HCT116 (cell line): ENCODE measurements around the gene FSTL4. TPM values are rescaled to one million over a fixed set of nuclear protein-coding genes. Genes with fewer than 3 reads are reported as not detected.

ENCODE experiments used
- ATAC-seq: fragments of 200-7000 bp; cut with Tn5 transposase; 2 replicates; pipeline ENCODE4 v1.9.1; 2020; ENCODE audit warnings: mild to moderate bottlenecking, moderate library complexity
- BruUV-seq: library from RNA; stranded (reverse); fragments of 400-500 nt; replicated peaks from 2 replicates; lab custom pipeline; 2021; lab: Mats Ljungman, UMichigan
- CTCF ChIA-PET: fragments of 300-600 bp; sonication (Branson Sonifier 250); formaldehyde crosslinking; loops from one replicate; lab custom pipeline; 2021; ENCODE audit warnings: antibody characterized with exemption; lab: Charles Lee
- POLR2A ChIA-PET: fragments of 300-600, 350-600 bp; sonication (Branson Sonifier 250); formaldehyde crosslinking; loops from one replicate; lab custom pipeline; 2021; ENCODE audit warnings: antibody characterized with exemption; lab: Charles Lee
- RAD21 ChIA-PET, 2 experiments: fragments of 300-600 bp; sonication (Branson Sonifier 250); formaldehyde crosslinking; loops; one replicate each; lab custom pipeline; 2023; ENCODE audit warnings: low total read pairs in 2 of 2; ENCODE audit not compliant: uncharacterized antibody in 2 of 2, unreplicated experiment in 2 of 2, low non-redundant PET in 1 of 2; lab: Charles Lee
- DNase-seq: peaks from one replicate; pipeline ENCODE4 v3.0.0-alpha.2; 2010; ENCODE audit warnings: low read depth, low spot score
- H2AFZ ChIP-seq: fragments of 200-600 bp; shearing (Covaris generic), sonication (generic); 2 replicates; pipeline ENCODE4 v1.6.1; 2017; ENCODE audit warnings: low read depth, mixed run types, mixed read lengths, antibody characterized with exemption, low read length; ENCODE audit not compliant: poor library complexity, severe bottlenecking
- H3K27ac ChIP-seq: 2 replicates; pipeline ENCODE4 v1.5.1; 2012; ENCODE audit warnings: low read depth, low read length
- H3K27me3 ChIP-seq: fragments of 200-600 bp; sonication (generic); 2 replicates; pipeline ENCODE4 v1.6.1; 2016; ENCODE audit warnings: mixed run types, low read length, mixed read lengths; ENCODE audit not compliant: insufficient read depth
- H3K36me3 ChIP-seq, 2 experiments: fragments of 200-500 bp in 1 of 2; fragments of 200-600 bp in 1 of 2; sonication (Bioruptor generic) in 1 of 2; sonication (generic) in 1 of 2; 2 replicates each; pipeline versions ENCODE4 v1.5.1 to v1.6.1; 2014 to 2016; ENCODE audit warnings: low read length in 2 of 2, inconsistent platforms in 1 of 2, mixed read lengths in 1 of 2, mixed run types in 1 of 2; ENCODE audit not compliant: insufficient read depth in 2 of 2, control insufficient read depth in 1 of 2
- H3K4me1 ChIP-seq, 2 experiments: fragments of 200-600 bp in 1 of 2; sonication (generic) in 1 of 2; 2 replicates each; pipeline versions ENCODE4 v1.5.1 to v1.6.1; 2012 to 2017; ENCODE audit warnings: low read length in 2 of 2, inconsistent platforms in 1 of 2, mild to moderate bottlenecking in 1 of 2, mixed read lengths in 1 of 2, mixed run types in 1 of 2, moderate library complexity in 1 of 2; ENCODE audit not compliant: insufficient read depth in 2 of 2, control insufficient read depth in 1 of 2
- H3K4me2 ChIP-seq: fragments of 200-600 bp; sonication (generic); 2 replicates; pipeline ENCODE4 v1.6.1; 2017; ENCODE audit warnings: mixed run types, low read length, mixed read lengths
- H3K4me3 ChIP-seq, 2 experiments: fragments of 200-600 bp in 1 of 2; sonication (generic) in 1 of 2; replicated peaks in 1 of 2; 2 replicates each; pipeline ENCODE4 v1.5.1; 2011 to 2016; ENCODE audit warnings: low read length in 2 of 2, control low read depth in 1 of 2, low read depth in 1 of 2, mild to moderate bottlenecking in 1 of 2, mixed read lengths in 1 of 2, mixed run types in 1 of 2
- H3K79me2 ChIP-seq: fragments of 200-600 bp; sonication (generic); 2 replicates; pipeline ENCODE4 v1.6.1; 2017; ENCODE audit warnings: mild to moderate bottlenecking, mixed run types, low read length, moderate library complexity, mixed read lengths; ENCODE audit not compliant: insufficient read depth
- H3K9ac ChIP-seq: fragments of 200-600 bp; sonication (generic); 2 replicates; pipeline ENCODE4 v1.6.1; 2016; ENCODE audit warnings: low read length, mixed read lengths
- H3K9me2 ChIP-seq: fragments of 200-600 bp; sonication (generic), shearing (Covaris generic); 2 replicates; pipeline ENCODE4 v1.6.1; 2017; ENCODE audit warnings: mixed run types, mild to moderate bottlenecking, moderate library complexity; ENCODE audit not compliant: insufficient read depth
- H3K9me3 ChIP-seq, 2 experiments: fragments of 200-500 bp in 1 of 2; fragments of 200-600 bp in 1 of 2; sonication (Bioruptor generic) in 1 of 2; sonication (generic) in 1 of 2; 2 replicates each; pipeline ENCODE4 v1.6.1; 2014 to 2017; ENCODE audit warnings: low read length in 2 of 2, mixed read lengths in 2 of 2, inconsistent platforms in 1 of 2, low read depth in 1 of 2, mild to moderate bottlenecking in 1 of 2, mixed run types in 1 of 2, moderate library complexity in 1 of 2; ENCODE audit not compliant: control insufficient read depth in 1 of 2, insufficient read depth in 1 of 2
- H4K20me1 ChIP-seq: fragments of 200-600 bp; sonication (generic), shearing (Covaris generic); 2 replicates; pipeline ENCODE4 v1.6.1; 2017; ENCODE audit warnings: mixed run types, mild to moderate bottlenecking, moderate library complexity; ENCODE audit not compliant: insufficient read depth
- intact Hi-C: fragments of 100-400 bp; cut with micrococcal nuclease; formaldehyde crosslinking; loops from 2 replicates; pipeline ENCODE4 v1.10.0; 2022
- total RNA-seq: library from RNA; stranded (reverse); gene quantifications from one replicate; pipeline ENCODE4 v1.2.1, GENCODE V29; 2021; ENCODE audit not compliant: unreplicated experiment
- TF ChIP-seq, protein P1 (sequence below): IDR thresholded peaks from 2 replicates; pipeline ENCODE4 v1.6.1; 2012
- TF ChIP-seq, protein P2 (sequence below), 3 experiments: fragments of 200-600 bp in 1 of 3; sonication (generic) in 1 of 3; IDR thresholded peaks in 2 of 3; conservative IDR thresholded peaks in 1 of 3; 2 replicates each; pipeline ENCODE4 v1.5.1; 2012 to 2017; ENCODE audit warnings: low read depth in 2 of 3, low read length in 2 of 3, antibody characterized with exemption in 1 of 3, borderline replicate concordance in 1 of 3, control low read depth in 1 of 3, mild to moderate bottlenecking in 1 of 3, mixed read lengths in 1 of 3, mixed run types in 1 of 3, moderate library complexity in 1 of 3; ENCODE audit not compliant: insufficient read depth in 1 of 3

The FSTL4 gene
- total RNA-seq, 1 experiment from 2014 or later = 0.37 TPM

DNA sequence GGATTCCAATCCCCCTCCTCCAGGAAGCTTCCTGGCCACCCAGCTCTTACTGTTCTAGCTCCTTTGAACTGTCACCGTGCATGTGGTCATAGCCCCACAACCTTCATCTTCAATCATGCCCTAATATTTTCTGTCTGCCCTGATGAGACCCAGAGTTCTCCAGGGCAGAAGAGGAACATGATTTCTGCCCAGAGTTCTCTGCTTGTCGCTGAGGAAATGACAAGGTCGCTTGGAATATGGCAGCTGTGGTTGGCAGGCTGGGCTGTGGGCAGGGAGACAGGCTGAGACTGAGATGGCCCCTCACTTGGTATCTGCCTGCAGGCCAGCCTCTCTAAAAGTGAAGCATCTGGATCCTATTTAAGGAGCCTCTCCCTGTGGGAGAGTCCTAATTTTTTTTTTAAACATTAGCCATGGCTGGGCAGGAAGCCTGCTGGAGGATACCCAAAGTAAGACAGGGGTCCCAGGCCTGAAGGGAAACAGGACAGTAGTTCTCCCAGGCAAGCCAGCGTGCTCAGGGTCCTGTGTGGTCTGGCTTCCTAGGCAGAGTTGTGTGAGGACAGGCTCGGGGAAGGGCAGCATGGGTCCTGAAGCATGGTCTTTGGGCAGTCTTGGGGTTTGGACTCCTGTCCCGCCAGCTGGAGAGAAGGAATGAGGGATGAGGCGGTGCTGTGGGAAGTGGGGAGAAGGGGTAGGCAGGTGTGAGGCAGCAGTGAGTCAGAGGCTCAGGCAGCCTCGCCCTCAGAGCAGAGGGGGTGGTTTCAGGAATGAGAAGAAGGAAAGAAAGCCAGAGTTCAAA lies 242.1 kb downstream of the FSTL4 start (continued):
- TF ChIP-seq, protein P1, sequence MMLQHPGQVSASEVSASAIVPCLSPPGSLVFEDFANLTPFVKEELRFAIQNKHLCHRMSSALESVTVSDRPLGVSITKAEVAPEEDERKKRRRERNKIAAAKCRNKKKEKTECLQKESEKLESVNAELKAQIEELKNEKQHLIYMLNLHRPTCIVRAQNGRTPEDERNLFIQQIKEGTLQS = no peak

- H3K79me2 ChIP-seq = no peaks in the 10 kb centered on the region
- intact Hi-C loops = no loop called here
- BruUV-seq = no TSS peak
- H3K4me1 ChIP-seq = peaks cover 8 to 29% of the 10 kb centered on the region in 2 experiments
- no peaks in the 10 kb centered on the region for H3K36me3 ChIP-seq
- ChIA-PET POLR2A (no interaction called here), RAD21 (no interaction called here)
- no peak for DNase-seq
- H2AFZ ChIP-seq = no peak overlapping the region
- ATAC-seq = no peak
- H4K20me1 ChIP-seq = no peaks in the 10 kb centered on the region
- H3K4me2 ChIP-seq = no peak overlapping the region
- H3K4me3 ChIP-seq = no peak overlapping the region
- no peak overlapping the region for H3K27ac ChIP-seq
- TF ChIP-seq, protein P2, sequence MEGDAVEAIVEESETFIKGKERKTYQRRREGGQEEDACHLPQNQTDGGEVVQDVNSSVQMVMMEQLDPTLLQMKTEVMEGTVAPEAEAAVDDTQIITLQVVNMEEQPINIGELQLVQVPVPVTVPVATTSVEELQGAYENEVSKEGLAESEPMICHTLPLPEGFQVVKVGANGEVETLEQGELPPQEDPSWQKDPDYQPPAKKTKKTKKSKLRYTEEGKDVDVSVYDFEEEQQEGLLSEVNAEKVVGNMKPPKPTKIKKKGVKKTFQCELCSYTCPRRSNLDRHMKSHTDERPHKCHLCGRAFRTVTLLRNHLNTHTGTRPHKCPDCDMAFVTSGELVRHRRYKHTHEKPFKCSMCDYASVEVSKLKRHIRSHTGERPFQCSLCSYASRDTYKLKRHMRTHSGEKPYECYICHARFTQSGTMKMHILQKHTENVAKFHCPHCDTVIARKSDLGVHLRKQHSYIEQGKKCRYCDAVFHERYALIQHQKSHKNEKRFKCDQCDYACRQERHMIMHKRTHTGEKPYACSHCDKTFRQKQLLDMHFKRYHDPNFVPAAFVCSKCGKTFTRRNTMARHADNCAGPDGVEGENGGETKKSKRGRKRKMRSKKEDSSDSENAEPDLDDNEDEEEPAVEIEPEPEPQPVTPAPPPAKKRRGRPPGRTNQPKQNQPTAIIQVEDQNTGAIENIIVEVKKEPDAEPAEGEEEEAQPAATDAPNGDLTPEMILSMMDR (IDR thresholded peaks at IDR 0.05 in 2 of 3, conservative IDR thresholded peaks at IDR 0.05 in 1 of 3; ENCODE audit: borderline replicate concordance in 1 of 3, insufficient read depth in 1 of 3, low read depth in 2 of 3, low read length in 2 of 3) = no peak
- TF ChIP-seq, all 23 proteins: peak for 0
- Histone ChIP-seq H3K9ac (no peak overlapping the region), H3K9me3 (no peaks in the 10 kb centered on the region), H3K27me3 (no peaks in the 10 kb centered on the region), H3K9me2 (no peaks in the 10 kb centered on the region)
- CTCF ChIA-PET = no interaction called here
Observed at GRCh38 chr5:133368916-133369783, 243.2 kb downstream of the FSTL4 start.
